ENCODE results near the gene SMURF2.

GRCh38 chr17:64500862-64501765 is 161.0 kb downstream of the SMURF2 start:
- TF ChIP-seq YY1 (IDR thresholded peaks at IDR 0.05; ENCODE audit: insufficient read depth, insufficient read length) (no peak), ZNF274 (IDR thresholded peaks at IDR 0.05; ENCODE audit: low read depth, low read length) (no peak), SUZ12 (IDR thresholded peaks at IDR 0.05; ENCODE audit: extremely low read depth, insufficient read depth, insufficient read length) (no peak)

All from NT2/D1 (cell line).